GM12878 (cell line): ENCODE data around the gene MAML2.

ENCODE experiments used
- BCLAF1 ChIP-seq: fragments of 450-650 bp; IDR thresholded peaks from 2 replicates; pipeline ENCODE4 v1.6.1; 2017; ENCODE audit warnings: antibody characterized with exemption, mild to moderate bottlenecking, moderate library complexity
- CEBPZ ChIP-seq: fragments of 150-350 bp; IDR thresholded peaks from 2 replicates; pipeline ENCODE4 v1.6.1; 2016; ENCODE audit warnings: low read depth, low read length
- CHD1 ChIP-seq: IDR thresholded peaks from 2 replicates; pipeline ENCODE4 v1.6.1; 2012; ENCODE audit warnings: low read depth, low read length, improper control_type of control experiment
- GATAD2B ChIP-seq: fragments of 450-650 bp; conservative IDR thresholded peaks from 2 replicates; pipeline ENCODE4 v1.6.1; 2017; ENCODE audit warnings: low read depth, mild to moderate bottlenecking, moderate library complexity
- NR2C2 ChIP-seq: IDR thresholded peaks from 2 replicates; pipeline ENCODE4 v1.6.1; 2011; ENCODE audit warnings: borderline replicate concordance, low read depth; ENCODE audit not compliant: control insufficient read depth, insufficient read length
- POLR2A ChIP-seq: IDR thresholded peaks from 2 replicates; pipeline ENCODE4 v1.6.1; 2011; ENCODE audit warnings: low read depth, mild to moderate bottlenecking, low read length

GRCh38 chr11:96101146-96101545, 241.8 kb downstream of the MAML2 start:
- TF ChIP-seq GATAD2B: no peak
- TF ChIP-seq NR2C2: no peak
- no peak for TF ChIP-seq POLR2A
- no peak for TF ChIP-seq BCLAF1
- TF ChIP-seq CEBPZ: no peak
- TF ChIP-seq CHD1: no peak
